Ammon's horn (tissue), 1 donor: ENCODE results near the gene ZNF423.

Experiments used
- DNase-seq: peaks from one replicate; pipeline ENCODE4 v3.0.0-alpha.2; 2016; ENCODE audit warnings: low spot score

The ZNF423 gene

GRCh38 chr16:49530427-49530970 is 325.4 kb downstream of the ZNF423 start:
- no peak for DNase-seq

GRCh38 chr16:49529411-49530045 is 326.4 kb downstream of the ZNF423 start:
- DNase-seq = no peak

GRCh38 chr16:49528866-49529288 is 327.0 kb downstream of the ZNF423 start:
- DNase-seq = no peak

GRCh38 chr16:49528060-49528865 is 327.6 kb downstream of the ZNF423 start:
- DNase-seq = no peak

- DNase-seq = no peak
Observed at GRCh38 chr16:49527611-49528010, 328.3 kb downstream of the ZNF423 start.

GRCh38 chr16:49526860-49527365 is 329.0 kb downstream of the ZNF423 start:
- no peak for DNase-seq

GRCh38 chr16:49524947-49525315 is 331.0 kb downstream of the ZNF423 start:
- no peak for DNase-seq

GRCh38 chr16:49524216-49524946 is 331.5 kb downstream of the ZNF423 start:
- no peak for DNase-seq

- no peak for DNase-seq
Observed at GRCh38 chr16:49523435-49524159, 332.3 kb downstream of the ZNF423 start.

GRCh38 chr16:49521734-49522325 is 334.1 kb downstream of the ZNF423 start:
- no peak for DNase-seq

GRCh38 chr16:49520492-49521038 is 335.3 kb downstream of the ZNF423 start:
- no peak for DNase-seq

- DNase-seq = no peak
Observed at GRCh38 chr16:49519741-49520140, 336.2 kb downstream of the ZNF423 start.

- no peak for DNase-seq
Observed at GRCh38 chr16:49519008-49519656, 336.8 kb downstream of the ZNF423 start.

- no peak for DNase-seq
Observed at GRCh38 chr16:49516382-49517036, 339.4 kb downstream of the ZNF423 start.

GRCh38 chr16:49515861-49516260 is 340.1 kb downstream of the ZNF423 start:
- DNase-seq = no peak

GRCh38 chr16:49515016-49515565 is 340.8 kb downstream of the ZNF423 start:
- no peak for DNase-seq

- no peak for DNase-seq
Observed at GRCh38 chr16:49514073-49514980, 341.6 kb downstream of the ZNF423 start.

GRCh38 chr16:49513040-49513439 is 342.9 kb downstream of the ZNF423 start:
- no peak for DNase-seq
